ENCODE results near the gene CACNA1E.

Gene CACNA1E

DNA sequence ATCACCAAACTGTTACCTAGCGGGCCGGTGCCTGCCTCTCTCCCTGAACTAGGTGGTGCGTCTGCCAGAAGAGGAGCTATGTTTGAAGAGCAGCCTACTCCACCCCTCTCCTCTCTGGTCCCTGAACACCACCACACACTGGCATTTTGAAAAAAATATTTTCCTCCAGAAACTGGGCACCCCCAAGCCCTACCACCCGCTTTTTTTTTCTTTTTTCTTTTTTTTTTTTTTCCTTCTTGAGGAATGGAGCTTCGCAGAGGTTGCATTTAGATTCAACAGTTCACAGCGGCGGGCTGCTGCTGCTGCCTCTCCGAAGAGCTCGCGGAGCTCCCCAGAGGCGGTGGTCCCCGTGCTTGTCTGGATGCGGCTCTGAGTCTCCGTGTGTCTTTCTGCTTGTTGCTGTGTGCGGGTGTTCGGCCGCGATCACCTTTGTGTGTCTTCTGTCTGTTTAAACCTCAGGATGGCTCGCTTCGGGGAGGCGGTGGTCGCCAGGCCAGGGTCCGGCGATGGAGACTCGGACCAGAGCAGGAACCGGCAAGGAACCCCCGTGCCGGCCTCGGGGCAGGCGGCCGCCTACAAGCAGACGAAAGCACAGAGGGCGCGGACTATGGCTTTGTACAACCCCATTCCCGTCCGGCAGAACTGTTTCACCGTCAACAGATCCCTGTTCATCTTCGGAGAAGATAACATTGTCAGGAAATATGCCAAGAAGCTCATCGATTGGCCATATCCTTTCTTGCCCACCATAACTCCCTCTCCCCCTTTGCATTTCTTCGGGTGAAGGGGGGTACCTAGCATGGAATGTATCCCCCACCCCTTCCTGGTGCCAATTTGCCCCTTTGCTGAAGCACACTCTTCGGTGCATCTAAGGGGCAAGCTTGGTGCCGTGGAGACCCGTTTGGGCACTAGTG lies at the start of gene CACNA1E:
CACNA1E (plus strand) TSS at position 233 of the 911 bp plus-strand sequence; CDS start at position 461, 228 bp downstream.
- DNase-seq = peak; percentile 17

DNA sequence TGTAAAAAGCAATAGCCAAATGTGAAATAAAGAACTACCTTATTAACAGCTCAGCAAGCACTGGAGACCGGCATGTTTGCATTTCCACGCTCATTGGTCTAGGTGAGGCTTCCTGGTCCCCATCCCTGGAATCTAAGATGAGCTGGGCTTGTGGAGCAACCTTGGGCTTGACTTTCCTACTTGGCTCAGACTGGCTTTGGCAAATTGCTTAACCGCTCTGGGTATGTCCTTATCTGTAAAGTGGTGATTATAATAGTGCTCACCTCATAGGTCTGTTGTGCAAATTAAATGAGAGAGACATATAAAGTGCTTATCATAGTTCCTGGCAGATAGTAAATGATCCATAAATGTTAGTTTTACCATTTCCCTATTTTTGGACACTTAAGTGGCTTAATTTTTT lies 49.4 kb upstream of the CACNA1E start:
- DNase-seq = no peak

DNA sequence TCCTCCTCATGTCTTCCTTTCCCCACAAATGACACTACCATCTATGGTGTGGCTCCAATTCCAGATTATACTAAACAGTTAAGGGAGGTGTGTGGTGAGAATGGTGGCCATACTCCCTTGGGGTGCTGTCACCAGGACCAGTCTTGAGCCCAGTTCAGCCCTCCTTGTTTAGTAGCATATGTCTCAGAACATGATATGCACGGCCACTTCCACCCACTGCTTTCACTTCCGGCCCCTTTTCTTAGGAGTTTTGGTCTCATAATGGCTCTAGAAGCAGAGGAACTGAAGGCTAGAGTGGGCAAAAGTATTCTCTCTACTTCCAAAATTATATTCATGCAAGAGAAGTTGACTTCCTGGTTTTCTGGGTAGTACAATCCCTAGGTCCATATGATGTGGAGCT lies 45.3 kb upstream of the CACNA1E start:
- no peak for DNase-seq

DNA sequence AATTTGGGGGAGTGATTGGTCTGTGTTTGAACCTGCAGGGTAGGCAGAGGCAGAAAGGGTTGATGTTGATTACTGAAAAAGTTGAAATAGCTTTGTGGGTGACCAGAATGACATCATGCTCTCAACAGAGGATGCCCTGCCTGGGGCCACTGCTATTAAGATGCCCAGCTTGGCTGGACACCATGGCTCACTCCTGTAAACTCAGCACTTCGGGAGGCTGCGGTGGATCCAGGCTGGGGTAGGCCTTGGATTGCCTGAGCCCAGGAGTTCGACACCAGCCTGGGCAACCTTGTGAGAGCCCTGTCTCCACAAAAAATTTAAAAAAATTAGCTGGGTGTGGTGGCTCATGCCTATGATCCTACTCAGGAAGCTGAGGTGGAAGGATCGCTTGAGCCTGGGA lies 42.8 kb upstream of the CACNA1E start:
- DNase-seq = no peak

DNA sequence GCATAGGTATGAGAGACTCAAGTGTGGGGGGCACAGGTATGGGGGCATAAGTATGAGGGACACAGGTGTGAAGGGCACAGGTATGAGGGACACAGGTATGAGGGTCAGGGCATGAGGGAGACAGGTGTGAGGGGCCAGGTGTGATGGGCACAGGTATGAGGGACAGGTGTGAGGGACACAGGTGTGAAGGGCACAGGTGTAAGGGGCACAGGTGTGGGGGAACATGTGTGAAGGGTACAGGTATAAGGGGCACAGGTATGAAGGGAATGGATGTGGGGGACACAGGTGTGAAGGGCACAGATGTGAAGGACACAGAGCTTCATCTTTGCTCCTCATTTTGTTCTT lies 41.2 kb upstream of the CACNA1E start:
- no peak for DNase-seq

DNA sequence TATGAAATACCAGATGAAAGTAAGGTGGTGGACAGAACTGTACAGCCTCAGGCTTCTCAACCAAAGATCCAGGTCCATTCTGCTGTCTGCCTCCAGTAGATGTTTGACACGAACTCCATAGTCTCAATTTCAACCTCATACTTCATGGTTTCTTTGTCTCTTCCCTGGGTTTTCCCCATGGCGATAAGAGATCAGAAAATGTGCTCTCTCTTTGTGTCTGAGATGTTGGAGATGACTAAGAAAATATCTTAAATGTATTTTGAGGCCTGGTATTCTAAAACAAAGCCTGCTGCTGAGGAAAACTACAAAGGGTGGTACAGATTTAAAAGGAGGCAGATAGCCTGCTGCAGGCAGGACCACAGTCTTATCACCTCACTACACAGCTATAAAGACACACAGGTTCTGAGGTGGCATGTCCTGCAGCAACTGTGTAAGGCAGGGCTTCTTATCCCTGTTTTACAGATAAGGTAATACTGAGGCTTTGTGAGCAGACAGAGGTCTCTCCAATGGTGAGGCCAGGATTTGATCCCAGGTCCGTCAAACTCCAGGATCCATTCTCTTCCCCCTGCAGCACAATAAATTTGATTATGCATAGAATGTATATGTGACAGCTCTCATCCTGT lies 40.0 kb upstream of the CACNA1E start:
- no peak for DNase-seq

DNA sequence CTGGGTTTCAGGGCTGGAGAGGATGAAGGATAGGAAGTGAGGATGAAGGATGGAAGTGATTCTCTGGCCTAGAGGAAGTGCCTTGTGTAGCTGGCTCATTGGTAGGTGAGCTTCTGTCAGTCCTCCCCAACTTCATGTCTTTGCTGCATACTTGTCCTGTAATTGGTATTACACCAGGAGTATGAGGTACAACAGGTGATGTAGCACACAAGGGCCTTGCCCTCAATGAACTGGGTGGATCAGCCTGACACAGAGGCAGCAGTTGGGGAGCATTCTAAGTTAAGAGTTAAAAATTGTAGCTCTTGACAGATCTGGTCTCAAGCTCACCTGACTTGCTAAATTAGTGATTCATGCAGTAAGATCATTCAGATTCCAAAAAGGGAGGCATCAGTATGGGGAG lies 37.9 kb upstream of the CACNA1E start:
- no peak for DNase-seq

DNA sequence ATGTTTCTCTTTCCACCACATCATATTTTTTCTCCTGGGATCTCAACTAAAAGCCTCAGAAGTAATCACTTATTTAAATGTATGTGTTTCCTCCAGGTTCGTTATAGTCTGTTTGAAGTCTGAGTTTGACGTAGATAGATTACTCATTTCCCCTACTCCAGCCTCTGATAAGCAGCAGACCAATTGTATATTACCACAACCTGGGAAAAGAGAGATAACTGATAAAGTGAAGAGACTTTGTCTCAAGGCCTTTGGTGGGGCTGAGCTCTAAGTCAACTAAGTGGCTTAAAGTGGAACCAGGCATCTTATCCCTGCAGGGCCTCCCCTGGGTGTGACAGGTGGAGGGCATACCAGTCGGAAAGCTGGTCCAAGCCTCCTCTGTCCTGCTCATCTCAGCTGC lies 34.9 kb upstream of the CACNA1E start:
- DNase-seq = no peak

DNA sequence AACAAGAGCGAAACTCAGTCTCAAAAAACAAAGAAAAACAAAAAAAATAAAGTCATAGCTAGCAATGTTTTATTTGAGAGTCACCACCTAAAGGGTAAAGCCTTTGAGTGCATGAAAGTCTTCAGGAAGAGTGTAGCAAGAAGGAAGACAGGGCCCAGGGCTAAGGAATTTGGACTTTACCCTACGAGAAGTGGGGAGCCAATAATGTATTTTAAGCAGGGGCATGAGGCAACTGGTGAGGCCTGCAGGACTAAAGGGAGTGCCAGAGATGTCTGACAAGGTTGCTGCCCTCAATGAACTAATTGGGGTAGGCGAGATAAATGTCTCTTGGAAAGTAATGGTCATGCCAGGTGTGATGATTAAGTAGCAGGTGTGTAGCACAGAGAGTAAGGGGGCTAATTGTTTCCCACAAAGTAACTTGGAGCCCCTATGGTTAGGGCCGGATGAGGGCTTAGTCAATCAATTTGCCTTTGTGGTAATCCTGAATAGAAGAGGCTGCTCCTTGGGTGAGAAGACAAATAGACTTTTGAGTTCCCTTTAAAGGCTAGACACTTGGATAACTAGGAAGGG lies 31.6 kb upstream of the CACNA1E start:
- DNase-seq = no peak

DNA sequence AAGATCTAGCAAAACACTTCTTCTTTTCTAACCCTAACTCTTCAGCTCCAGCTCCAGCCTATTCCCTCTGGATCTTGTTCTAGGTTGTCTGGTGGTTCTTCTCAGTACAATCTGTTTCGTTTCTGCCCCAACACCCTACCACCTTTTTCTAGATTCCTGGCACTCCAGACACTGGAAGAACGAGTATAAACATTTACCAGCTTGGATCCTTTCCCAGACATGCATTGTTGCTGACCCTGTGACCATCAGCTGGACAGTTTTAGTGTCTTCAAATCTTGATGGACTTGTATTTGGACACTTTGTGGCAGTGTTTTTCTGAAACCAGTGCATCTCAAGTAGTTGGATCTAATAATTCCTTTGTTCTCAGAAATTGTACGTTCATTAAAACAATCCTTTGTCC lies 30.6 kb upstream of the CACNA1E start:
- DNase-seq = no peak

DNA sequence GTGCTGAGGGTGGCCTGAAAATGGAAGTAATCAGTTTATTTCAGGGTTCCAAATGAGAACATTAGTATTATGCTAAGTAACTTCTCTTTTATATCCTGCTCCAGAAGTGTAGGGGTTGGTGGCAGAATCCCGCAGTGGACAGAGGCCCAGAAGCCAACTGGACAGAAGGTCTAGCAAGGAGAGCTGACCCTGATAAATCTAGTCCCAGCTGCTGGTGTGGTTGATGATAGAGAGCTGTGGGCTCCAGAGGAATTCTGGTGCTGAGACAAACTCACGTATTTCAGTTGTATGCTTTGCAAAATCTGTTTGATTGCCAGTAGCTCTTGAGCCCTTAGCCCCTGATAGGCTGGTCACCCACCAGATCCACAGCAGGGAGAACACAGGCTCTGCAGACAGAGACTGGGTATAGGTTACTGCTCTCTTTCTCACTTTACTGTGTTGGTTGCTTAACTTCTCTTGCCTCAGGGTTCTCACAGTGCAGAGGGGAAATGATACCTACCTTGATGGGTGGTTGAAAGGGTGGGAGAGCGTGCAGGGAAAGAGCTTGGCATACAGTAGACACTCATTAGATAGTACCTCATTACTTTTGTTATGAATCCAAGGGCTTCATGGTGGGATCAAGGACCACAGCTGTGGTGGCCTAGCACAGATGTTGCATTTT lies 29.6 kb upstream of the CACNA1E start:
- no peak for DNase-seq

DNA sequence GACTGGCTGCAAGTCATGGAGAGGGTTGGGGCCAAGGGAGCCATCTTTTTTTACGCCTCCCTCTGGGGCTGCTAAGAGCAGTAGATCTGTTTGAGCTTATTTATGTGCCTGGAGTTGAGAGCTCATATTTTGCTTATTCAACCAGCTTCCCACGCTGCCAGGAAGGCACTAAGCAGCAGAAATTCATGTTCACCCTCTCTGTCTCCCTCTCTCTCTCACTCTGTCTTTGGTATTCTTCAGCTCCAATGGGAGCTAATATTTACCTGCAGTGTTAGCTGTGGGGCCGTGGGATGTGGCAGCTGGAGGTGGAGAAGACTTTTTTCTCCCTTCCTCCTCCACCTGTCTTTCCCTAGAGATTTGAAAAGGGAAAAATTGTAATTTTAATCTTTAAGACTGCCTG lies 26.8 kb upstream of the CACNA1E start:
- no peak for DNase-seq

DNA sequence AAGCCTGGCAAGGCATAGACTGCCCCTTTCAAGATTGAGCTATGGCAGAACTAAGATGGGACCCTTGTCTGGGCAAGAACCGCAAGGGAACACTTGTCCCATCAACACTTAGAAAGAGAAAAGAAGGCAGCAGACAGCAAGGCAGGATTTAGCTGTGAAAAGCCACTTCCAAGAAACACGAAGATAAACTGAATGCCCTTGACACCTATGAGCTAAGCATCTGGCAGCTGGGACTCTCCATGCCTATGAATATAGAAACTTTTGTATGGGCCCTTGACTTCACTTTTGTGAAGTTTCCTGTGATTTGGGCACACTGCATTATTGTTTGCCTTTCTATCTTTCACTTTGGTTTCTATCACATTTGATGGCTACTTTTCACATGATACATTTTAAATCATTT lies 24.9 kb upstream of the CACNA1E start:
- no peak for DNase-seq

DNA sequence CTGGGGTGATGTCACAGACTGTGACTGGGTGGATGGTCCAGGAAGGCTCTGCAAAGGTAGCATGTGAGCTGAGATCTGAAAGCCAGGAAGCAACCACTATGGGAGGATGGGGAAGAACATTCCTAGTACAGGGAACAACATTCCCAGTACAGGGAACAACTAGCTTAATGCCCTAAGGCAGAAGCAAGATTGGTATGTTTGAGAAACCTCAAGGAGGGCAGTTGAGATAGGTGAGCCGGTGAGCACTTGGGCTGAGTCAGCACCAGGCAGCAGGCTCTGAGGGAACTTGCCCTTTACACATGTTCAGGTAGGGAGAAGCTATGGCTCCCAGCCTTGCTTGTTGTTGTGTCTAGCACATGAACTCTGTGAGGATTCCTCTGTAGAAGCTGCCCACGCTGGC lies 24.2 kb upstream of the CACNA1E start:
- no peak for DNase-seq

DNA sequence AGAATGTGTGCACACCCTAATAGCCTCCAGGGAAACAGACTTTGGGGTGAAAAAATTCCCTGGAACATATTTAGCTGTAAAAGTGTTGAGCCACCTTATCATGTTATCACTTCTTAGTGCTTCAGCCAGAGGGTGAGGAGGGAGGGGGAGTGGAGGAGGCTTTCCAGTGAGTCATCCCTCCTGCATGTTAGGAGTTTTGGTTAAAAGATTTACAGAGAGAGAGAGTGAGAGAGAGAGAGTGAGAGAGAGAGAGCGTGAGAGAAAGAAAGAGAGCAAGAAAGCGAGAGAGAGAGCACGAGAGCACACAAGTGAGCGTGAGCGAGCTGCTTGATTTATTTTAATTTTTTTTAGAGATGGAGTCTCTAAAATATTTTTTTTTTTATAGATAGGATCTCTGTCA lies 13.5 kb upstream of the CACNA1E start:
- no peak for DNase-seq

DNA sequence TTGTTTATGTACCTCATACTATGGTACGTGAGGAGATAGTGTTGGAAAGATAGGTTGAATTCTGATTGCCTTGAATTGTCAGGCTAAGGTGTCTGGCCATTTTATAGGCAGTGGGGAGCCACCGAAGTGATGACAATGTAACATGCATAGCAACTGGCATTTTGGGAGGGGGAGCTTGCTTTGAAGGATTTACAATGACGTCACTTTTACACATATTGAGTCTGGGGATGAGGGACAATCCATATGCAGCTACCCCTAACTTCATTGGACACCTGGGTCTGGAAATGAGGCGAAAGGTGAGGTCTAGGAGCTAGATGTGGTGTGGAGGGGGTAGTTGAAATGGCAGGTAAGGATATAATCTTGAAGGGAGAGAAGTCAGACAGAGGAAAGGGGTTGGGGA lies 7.7 kb upstream of the CACNA1E start:
- no peak for DNase-seq

DNA sequence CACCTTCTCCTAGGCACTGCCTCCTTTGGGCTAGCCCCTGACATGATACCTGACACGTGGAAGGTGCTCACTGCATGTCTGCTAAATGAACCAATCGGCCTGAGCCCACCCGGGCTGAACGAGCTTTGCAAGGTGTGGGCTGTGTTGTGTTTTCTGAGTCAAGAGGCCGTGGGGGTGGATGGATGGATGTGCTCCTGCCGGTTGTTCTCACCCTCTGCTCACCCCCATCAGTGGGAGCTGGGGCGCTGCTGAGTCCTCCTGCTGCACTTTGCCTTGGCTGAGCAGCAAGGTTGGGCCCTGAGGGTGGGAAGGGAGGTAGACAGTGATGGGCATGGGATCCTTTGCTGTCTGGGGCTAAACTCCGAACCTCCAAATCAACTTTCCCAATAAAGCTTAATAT lies 6.7 kb upstream of the CACNA1E start:
- no peak for DNase-seq

DNA sequence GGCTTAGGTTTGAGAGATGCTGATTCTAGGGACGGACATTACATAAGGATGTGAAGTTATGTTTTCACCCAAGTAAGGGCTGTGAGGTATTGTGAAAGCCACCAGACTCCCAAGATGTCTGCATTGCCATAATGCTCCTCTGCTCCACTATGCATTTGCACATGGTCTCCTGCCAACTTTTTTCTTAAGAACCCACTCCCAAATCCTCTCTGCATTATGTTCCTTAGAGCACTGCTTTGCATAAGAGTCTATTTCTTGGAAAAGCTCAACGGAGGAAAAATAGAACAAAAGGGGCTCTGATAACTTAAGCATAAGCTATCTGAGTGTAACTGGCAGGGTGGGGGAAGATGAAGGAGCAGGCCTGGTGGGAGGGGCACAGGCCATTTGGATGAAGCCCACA lies 5.0 kb upstream of the CACNA1E start:
- no peak for DNase-seq

DNA sequence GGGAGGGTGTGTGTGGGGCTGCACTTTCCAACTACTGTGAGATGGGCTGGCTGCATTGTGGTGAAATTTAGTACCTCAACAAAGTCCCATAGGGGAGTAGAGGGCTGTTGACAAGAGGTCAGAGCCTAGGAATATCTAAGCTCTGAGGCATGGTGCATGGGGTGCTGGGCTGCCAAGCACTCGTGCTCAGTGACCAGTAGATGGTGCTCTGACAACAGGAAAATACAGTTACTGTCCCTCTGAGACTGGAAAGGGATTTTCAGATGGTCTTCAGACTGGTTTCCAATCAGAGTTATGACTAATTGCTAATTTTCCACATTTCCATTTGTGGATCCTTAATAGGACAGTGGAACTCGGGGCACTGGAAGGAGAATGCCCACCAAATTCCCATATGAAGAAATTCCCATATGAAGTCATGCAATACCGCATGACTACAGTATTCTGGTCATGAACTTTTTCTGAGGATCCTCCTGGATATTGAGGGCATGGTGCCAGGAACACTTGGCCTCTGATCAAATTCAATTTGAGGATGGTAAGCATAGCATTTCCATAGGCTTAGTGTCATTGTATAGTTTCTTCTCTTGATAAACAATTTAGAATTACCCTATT lies 4.1 kb upstream of the CACNA1E start:
- no peak for DNase-seq

DNA sequence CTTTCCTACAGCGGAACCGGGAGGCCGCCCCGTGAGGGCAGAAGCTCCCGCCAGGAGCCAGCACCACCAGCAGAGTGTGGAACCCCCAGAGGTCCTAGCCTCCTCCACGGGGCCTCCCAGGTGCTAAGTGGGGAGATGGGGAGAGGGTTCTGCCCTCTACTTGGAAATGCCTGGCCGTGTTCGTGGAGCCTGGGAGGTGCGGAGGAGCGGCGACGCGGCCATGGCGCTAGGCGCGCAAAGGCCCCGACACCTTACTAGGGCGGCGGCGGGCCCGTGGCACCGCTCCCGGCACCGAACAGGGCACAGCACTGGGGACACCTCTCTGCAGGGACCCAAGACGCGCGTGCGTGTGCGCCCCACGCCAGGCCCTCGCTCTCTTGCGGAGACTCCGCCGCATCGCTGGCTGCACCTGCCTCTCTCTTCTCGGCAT lies 1.3 kb upstream of the CACNA1E start:
- no peak for DNase-seq

DNA sequence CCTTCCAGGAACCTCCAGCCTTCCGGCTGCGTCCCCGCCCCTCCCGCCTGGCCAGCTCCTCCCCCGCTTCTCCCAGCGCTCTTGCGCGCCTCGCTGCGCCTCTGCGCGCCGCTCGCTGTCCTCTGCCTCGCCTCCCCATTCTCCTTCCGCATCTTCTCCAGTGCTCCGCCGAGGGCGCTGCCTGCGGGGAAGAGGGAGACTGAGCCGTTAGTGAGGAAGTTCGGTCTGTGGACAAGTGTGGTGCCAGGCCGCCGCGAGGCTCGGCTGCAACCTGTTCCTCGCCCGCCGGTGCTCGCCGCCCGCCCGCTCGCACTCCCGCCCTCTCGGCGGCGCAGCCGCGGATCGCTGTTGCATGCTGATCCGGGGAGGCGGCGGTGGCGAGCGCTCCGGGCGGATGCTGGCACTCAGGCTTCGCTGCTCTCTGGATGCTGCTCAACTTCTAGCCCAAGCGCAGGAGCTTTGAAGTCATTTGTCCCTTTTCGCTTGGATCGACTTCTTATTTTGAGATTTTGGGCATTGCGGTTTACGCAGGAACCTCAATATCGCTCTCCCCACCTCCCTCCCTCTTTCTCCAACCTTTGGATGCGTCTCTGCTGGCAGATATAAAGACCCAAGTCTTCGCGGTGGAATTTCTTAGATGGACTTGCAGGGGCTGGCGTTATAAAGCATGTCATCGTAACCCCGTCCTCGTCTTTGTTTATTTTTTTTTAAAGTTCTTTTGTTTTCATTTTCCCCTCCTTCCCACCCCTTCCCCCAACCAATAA lies 614 bp upstream of the CACNA1E start:
- DNase-seq = peak; percentile 87

DNA sequence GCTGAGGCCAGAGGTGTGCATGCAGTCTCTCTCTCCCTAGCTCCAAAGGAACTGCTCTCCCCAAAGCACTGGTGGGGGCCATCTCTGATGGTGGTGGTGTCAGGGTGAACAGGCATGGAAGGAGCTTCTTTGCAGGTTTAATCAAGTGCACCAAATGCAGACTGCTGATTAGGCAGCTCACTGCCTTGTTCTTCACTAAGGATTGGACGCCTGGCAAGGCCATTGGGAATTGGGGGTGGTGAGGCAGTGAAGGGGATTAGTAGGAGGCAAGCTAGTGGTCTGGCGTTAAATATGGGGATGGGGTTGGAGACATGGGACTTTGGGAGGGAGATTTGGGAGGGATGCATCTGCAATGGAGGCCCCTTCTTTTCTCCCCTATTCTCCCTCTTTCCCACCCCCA lies 1.5 kb downstream of the CACNA1E start:
- no peak for DNase-seq
